ELF-1 (cell line): ENCODE measurements around the gene ZFYVE16.

Experiments
- DNase-seq: peaks from one replicate; pipeline ENCODE4 v3.0.0-alpha.2; 2016; ENCODE audit warnings: low read depth, low spot score

The ZFYVE16 gene

GRCh38 chr5:80487829-80488721 is 80.2 kb downstream of the ZFYVE16 start, which contains the start of gene FAM151B:
TSS of gene FAM151B (plus strand) at chr5:80488100. CDS start at chr5:80488124, 24 bp downstream.
- peak; percentile 98 for DNase-seq

DNA sequence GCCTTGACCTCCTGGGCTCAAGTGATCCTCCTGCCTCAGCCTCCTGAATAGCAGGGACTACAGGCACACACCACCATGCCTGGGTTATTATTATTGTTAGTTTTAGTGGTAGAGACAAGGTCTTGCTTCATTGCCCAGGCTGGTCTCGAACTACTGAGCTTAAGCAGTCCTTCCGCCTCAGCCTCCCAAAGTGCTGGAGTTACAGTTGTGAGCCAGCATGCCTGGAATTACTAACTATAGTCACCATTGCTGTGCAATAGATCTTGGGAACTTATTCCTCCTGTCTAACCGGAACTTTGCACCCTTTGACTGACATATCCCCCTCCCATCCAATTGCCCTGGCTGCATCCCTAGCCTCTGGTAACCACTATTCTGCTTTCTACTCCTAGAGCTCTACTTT is 83.4 kb downstream of the ZFYVE16 start:
- DNase-seq = no peak

GRCh38 chr5:80492741-80493140 is 84.9 kb downstream of the ZFYVE16 start:
- DNase-seq = no peak

- DNase-seq = peak; percentile 51
Observed at GRCh38 chr5:80493443-80493842, 85.6 kb downstream of the ZFYVE16 start.

DNA sequence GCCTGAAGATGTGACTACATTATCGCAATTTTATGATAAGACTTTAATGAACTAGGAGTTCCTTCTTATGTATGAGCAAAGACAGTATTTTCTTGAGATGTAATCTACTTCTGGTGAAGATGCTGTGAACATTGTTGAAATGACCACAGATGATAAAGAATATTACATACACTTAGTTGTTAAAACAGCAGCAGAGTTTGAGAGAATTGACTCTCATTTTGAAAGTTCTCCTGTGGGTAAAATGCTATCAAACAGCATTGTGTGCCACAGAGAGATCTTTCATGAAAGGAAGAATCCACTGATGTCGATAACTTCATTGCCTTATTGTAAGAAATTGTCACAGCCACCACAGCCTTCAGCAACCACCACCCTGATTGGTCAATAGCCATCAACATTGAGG is 88.0 kb downstream of the ZFYVE16 start:
- DNase-seq = no peak

- DNase-seq = no peak
Observed at GRCh38 chr5:80502800-80503199, 94.9 kb downstream of the ZFYVE16 start.

DNA sequence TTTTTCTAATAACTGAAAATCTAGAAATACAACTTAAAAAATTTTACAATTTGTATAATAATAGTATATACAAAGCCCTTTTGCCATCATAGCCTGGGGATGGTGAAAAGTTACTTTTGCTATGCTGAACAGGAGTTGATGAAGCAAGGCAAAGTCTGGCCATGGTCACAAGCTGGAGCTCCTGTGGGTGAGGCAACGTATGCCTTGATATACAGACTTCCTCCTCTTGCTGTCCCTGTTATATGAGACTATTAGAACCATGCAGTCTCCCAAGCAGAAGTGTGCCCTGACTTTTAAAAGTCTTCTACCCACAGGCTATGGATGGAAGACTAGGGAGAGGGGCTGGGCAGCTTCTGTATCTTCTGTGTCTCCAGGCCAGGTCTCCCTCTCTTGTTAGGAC is 95.8 kb downstream of the ZFYVE16 start:
- DNase-seq = no peak

GRCh38 chr5:80504833-80505232 is 97.0 kb downstream of the ZFYVE16 start:
- no peak for DNase-seq

DNA sequence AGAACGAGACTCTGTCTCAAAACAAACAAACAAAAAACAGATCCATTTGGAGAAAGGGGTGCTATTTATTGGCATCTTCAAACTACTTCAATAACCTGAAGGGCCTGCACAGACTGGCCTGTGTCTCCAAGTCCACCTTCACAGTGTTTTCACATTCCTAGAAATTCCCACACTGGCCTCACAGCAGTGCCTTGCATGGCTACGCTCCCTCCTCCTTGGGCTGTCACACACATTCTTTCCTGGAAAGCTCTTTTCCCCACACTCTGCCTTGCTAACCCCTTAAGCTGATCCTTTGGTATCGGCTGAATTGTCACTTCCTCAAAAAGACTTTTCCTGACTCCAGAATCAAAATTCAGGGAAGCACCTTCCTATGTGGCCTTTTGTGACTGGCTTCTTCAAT is 99.8 kb downstream of the ZFYVE16 start:
- DNase-seq = peak; percentile 12

GRCh38 chr5:80508844-80509243 is 101.0 kb downstream of the ZFYVE16 start:
- DNase-seq = no peak

GRCh38 chr5:80509362-80509761 is 101.5 kb downstream of the ZFYVE16 start:
- no peak for DNase-seq

- no peak for DNase-seq
Observed at GRCh38 chr5:80516826-80517225, 109.0 kb downstream of the ZFYVE16 start.
